ENCODE measurements around the gene ADGRD1.

The ADGRD1 gene

GRCh38 chr12:130968611-130969010 is 14.9 kb downstream of the ADGRD1 start:
- DNase-seq: no peak

- no peak for DNase-seq
These were observed 15.5 kb downstream of the ADGRD1 start for GRCh38 chr12:130969223-130969622.

- no peak for DNase-seq
These were observed 16.6 kb downstream of the ADGRD1 start for GRCh38 chr12:130970165-130970907.

GRCh38 chr12:130970908-130971233 is 17.2 kb downstream of the ADGRD1 start:
- DNase-seq: no peak

- DNase-seq: no peak
These were observed 18.3 kb downstream of the ADGRD1 start for GRCh38 chr12:130971925-130972585.

- DNase-seq: no peak
These were observed 18.9 kb downstream of the ADGRD1 start for GRCh38 chr12:130972586-130972950.

GRCh38 chr12:130973109-130973508 is 19.4 kb downstream of the ADGRD1 start:
- no peak for DNase-seq

- DNase-seq: no peak
These were observed 20.2 kb downstream of the ADGRD1 start for GRCh38 chr12:130973906-130974305.

- DNase-seq: no peak
These were observed 21.4 kb downstream of the ADGRD1 start for GRCh38 chr12:130975116-130975515.

- no peak for DNase-seq
These were observed 22.5 kb downstream of the ADGRD1 start for GRCh38 chr12:130976171-130976720.

GRCh38 chr12:130977046-130977742 is 23.5 kb downstream of the ADGRD1 start:
- DNase-seq: no peak

- DNase-seq: no peak
These were observed 24.0 kb downstream of the ADGRD1 start for GRCh38 chr12:130977743-130978095.

- DNase-seq: no peak
These were observed 25.1 kb downstream of the ADGRD1 start for GRCh38 chr12:130978785-130979184.

- DNase-seq: no peak
These were observed 27.5 kb downstream of the ADGRD1 start for GRCh38 chr12:130981074-130981742.

GRCh38 chr12:130981911-130982310 is 28.2 kb downstream of the ADGRD1 start:
- DNase-seq: no peak

GRCh38 chr12:130982565-130983225 is 29.0 kb downstream of the ADGRD1 start:
- DNase-seq: no peak

GRCh38 chr12:130983328-130984017 is 29.8 kb downstream of the ADGRD1 start:
- DNase-seq: no peak

- DNase-seq: no peak
These were observed 30.7 kb downstream of the ADGRD1 start for GRCh38 chr12:130984183-130985058.

- DNase-seq: no peak
These were observed 33.6 kb downstream of the ADGRD1 start for GRCh38 chr12:130987151-130987931.

- DNase-seq: no peak
These were observed 34.6 kb downstream of the ADGRD1 start for GRCh38 chr12:130988261-130988660.
